ENCODE measurements around the gene TMEM121B.
A peak's percentile ranks its signal among the peaks of the same experiment; 100 is the strongest.

The TMEM121B gene

DNA sequence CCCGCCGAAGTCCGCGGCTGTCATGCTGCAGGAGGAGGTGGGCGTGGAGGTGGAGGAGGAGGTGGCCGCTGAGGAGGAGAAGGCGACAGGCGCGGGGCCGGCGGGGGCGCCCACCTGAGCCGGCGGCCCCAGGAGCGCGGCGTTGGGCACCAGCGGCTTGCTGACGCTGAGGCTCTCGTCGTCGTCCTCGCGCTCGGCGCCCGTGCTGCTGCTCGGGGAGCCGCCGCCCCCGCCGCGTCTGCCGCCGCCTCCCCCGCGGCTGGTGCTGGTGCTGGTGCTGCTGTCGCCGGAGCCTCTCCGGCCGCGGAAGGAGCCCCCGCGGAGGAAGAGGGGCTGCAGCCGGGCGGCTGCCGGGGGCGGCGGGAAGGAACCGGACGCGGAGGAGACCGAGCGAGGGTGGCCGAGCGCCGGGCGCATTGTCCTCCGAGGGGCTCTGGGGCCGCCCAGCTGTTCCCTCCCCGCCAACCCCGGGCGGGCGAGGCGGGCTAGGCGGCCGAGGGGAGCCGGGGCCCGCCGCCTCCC, 388 bp downstream of the TMEM121B start:
- TF ChIP-seq CTCF (conservative IDR thresholded peaks at IDR 0.05; ENCODE audit: low read length) (no peak), EZH2phosphoT487 (IDR thresholded peaks at IDR 0.05; ENCODE audit: borderline replicate concordance) (no peak)
- Histone ChIP-seq H4K20me1 (ENCODE audit: insufficient read depth, low read length, poor library complexity, severe bottlenecking) (no peaks in the 10 kb centered on the region), H3K36me3 (ENCODE audit: insufficient read depth, low read length) (no peaks in the 10 kb centered on the region), H3K4me1 (ENCODE audit: insufficient read depth, low read length, poor library complexity, severe bottlenecking) (peaks cover 34% of the 10 kb centered on the region), H3K27me3 (ENCODE audit: insufficient read depth, low read length, poor library complexity, severe bottlenecking) (no peaks in the 10 kb centered on the region), H3K9ac (ENCODE audit: low read depth, low read length, poor library complexity, severe bottlenecking) (no peak overlapping the region), H3K79me2 (ENCODE audit: insufficient read depth, low read length) (no peaks in the 10 kb centered on the region), H3K9me2 (replicated peaks; ENCODE audit: low read depth, low read length) (no peaks in the 10 kb centered on the region), H3K9me3 (ENCODE audit: insufficient read depth, low read depth, low read length) (no peaks in the 10 kb centered on the region), H2AFZ (ENCODE audit: low read length) (no peak overlapping the region), H3K4me2 (ENCODE audit: low read depth, low read length, poor library complexity, severe bottlenecking) (peak overlapping the region; percentile 57), H3K4me3 (ENCODE audit: low read length, poor library complexity, severe bottlenecking) (peak overlapping the region; percentile 65), H3F3A (ENCODE audit: low read depth) (peaks cover 15% of the 10 kb centered on the region; the same call in 1 of the 2 replicates)

DNA sequence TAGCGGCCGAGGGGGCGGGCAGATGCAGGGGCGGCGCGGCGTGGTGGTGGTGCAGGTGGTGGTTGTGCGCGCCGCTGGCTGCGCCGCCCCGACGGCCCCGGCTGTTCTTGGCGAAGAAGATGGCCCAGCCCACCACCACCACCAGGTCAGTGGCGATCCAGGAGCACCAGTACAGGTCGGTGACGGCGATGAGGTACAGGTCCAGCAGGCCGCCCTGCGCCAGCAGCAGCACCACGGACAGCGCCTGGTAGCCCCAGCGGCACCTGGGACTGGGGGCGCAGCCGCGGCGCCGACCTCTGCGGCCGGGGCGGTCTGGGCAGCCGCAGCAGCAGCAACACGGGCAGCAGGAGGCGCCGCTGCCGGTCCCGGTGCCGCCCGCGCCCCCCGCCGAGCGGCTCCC, 879 bp downstream of the TMEM121B start:
- no peak overlapping the region for H3K9ac ChIP-seq (ENCODE audit: low read depth, low read length, poor library complexity, severe bottlenecking)
- H3K4me3 ChIP-seq (ENCODE audit: low read length, poor library complexity, severe bottlenecking): no peak overlapping the region
- no peak overlapping the region for H3K4me2 ChIP-seq (ENCODE audit: low read depth, low read length, poor library complexity, severe bottlenecking)
- H3F3A ChIP-seq (ENCODE audit: low read depth): peaks cover 20% of the 10 kb centered on the region; the same call in 1 of the 2 replicates
- no peak overlapping the region for H2AFZ ChIP-seq (ENCODE audit: low read length)
- no peaks in the 10 kb centered on the region for H4K20me1 ChIP-seq (ENCODE audit: insufficient read depth, low read length, poor library complexity, severe bottlenecking)
- peaks cover 39% of the 10 kb centered on the region for H3K4me1 ChIP-seq (ENCODE audit: insufficient read depth, low read length, poor library complexity, severe bottlenecking)
- no peaks in the 10 kb centered on the region for H3K9me2 ChIP-seq (replicated peaks; ENCODE audit: low read depth, low read length)
- no peaks in the 10 kb centered on the region for H3K36me3 ChIP-seq (ENCODE audit: insufficient read depth, low read length)
- H3K79me2 ChIP-seq (ENCODE audit: insufficient read depth, low read length): no peaks in the 10 kb centered on the region
- no peak for TF ChIP-seq CTCF (conservative IDR thresholded peaks at IDR 0.05; ENCODE audit: low read length)
- no peak for TF ChIP-seq EZH2phosphoT487 (IDR thresholded peaks at IDR 0.05; ENCODE audit: borderline replicate concordance)
- H3K27me3 ChIP-seq (ENCODE audit: insufficient read depth, low read length, poor library complexity, severe bottlenecking): no peaks in the 10 kb centered on the region
- H3K9me3 ChIP-seq (ENCODE audit: insufficient read depth, low read depth, low read length): no peaks in the 10 kb centered on the region

DNA sequence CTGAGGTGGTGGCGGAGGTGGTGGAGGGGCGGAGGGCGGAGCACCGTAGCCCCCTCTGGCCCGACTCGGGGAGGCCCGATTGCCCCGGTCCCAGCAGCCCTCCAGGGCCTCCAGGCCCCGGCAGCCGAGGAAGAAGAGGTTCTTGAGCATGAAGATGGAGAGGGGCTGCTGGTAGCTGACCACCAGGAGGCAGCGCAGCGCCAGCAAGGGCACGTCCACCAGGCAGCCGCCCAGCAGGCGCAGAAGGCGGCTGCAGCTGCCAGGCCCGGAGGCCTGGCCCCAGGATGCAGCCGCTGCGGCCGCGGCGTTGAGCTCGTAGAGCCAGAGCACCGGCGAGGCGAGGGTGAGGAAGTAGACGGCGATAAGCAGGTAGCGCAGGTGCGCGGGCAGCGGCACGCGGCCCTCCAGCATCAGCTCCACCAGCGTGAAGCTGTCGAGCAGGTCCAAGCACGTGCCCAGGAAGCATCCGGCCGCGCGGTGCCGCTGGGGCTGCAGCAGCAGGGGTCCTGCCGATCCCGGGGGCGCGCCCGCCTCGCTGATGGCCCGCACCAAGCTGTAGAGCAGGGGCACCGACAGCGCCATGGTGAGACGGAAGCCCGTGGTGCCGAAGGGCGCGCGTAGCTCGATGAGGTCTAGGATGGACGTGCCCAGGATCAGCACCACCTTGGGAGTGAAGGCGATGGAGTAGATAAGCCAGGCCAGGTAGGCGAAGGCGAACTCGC, 1.5 kb downstream of the TMEM121B start:
- TF ChIP-seq EZH2phosphoT487 (IDR thresholded peaks at IDR 0.05; ENCODE audit: borderline replicate concordance) (no peak), CTCF (conservative IDR thresholded peaks at IDR 0.05; ENCODE audit: low read length) (peak; percentile 51)
- H4K20me1 ChIP-seq (ENCODE audit: insufficient read depth, low read length, poor library complexity, severe bottlenecking): no peaks in the 10 kb centered on the region
- no peaks in the 10 kb centered on the region for H3K36me3 ChIP-seq (ENCODE audit: insufficient read depth, low read length)
- H3K4me2 ChIP-seq (ENCODE audit: low read depth, low read length, poor library complexity, severe bottlenecking): no peak overlapping the region
- H3F3A ChIP-seq (ENCODE audit: low read depth): peaks cover 21% of the 10 kb centered on the region; the same call in 1 of the 2 replicates
- no peak overlapping the region for H3K4me3 ChIP-seq (ENCODE audit: low read length, poor library complexity, severe bottlenecking)
- no peaks in the 10 kb centered on the region for H3K9me3 ChIP-seq (ENCODE audit: insufficient read depth, low read depth, low read length)
- peaks cover 45% of the 10 kb centered on the region for H3K4me1 ChIP-seq (ENCODE audit: insufficient read depth, low read length, poor library complexity, severe bottlenecking)
- no peak overlapping the region for H3K9ac ChIP-seq (ENCODE audit: low read depth, low read length, poor library complexity, severe bottlenecking)
- H3K9me2 ChIP-seq (replicated peaks; ENCODE audit: low read depth, low read length): no peaks in the 10 kb centered on the region
- no peaks in the 10 kb centered on the region for H3K27me3 ChIP-seq (ENCODE audit: insufficient read depth, low read length, poor library complexity, severe bottlenecking)
- H2AFZ ChIP-seq (ENCODE audit: low read length): no peak overlapping the region
- no peaks in the 10 kb centered on the region for H3K79me2 ChIP-seq (ENCODE audit: insufficient read depth, low read length)
